ENCODE measurements around the gene DCUN1D2.

DNA sequence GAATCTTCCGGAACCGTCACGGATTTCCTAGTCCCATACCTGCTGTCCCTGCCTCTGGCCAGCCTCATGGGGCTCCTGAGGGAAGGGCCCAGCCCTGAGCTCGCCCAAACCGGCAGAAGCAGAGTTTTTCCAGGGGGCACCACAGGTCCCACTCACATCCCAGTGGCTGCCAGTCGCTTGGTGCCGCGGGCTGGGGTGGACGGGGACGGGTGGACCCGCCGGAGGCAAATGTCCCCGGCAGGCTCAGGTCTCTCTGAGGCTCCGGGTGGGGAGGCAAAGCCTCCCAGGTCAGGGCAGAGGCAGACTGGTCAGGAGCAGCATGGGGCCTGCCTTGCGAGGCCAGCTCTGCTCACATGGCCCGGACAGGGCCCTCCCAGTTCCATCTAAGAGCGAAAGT is 62.0 kb downstream of the DCUN1D2 start:
- TF ChIP-seq, protein P1, sequence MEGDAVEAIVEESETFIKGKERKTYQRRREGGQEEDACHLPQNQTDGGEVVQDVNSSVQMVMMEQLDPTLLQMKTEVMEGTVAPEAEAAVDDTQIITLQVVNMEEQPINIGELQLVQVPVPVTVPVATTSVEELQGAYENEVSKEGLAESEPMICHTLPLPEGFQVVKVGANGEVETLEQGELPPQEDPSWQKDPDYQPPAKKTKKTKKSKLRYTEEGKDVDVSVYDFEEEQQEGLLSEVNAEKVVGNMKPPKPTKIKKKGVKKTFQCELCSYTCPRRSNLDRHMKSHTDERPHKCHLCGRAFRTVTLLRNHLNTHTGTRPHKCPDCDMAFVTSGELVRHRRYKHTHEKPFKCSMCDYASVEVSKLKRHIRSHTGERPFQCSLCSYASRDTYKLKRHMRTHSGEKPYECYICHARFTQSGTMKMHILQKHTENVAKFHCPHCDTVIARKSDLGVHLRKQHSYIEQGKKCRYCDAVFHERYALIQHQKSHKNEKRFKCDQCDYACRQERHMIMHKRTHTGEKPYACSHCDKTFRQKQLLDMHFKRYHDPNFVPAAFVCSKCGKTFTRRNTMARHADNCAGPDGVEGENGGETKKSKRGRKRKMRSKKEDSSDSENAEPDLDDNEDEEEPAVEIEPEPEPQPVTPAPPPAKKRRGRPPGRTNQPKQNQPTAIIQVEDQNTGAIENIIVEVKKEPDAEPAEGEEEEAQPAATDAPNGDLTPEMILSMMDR (conservative IDR thresholded peaks at IDR 0.05; ENCODE audit: low read depth, low read length), result no peak
- TF ChIP-seq EZH2phosphoT487 (IDR thresholded peaks at IDR 0.05; ENCODE audit: borderline replicate concordance, low read length), result no peak

Measured in PC-3 (cell line).